ENCODE results near the gene TRMT61B. TPM values are rescaled to one million over a fixed set of nuclear protein-coding genes. Genes with fewer than 3 reads are reported as not detected.

Gene TRMT61B
- 4.5 and 5.2 TPM in 2 replicates for total RNA-seq

DNA sequence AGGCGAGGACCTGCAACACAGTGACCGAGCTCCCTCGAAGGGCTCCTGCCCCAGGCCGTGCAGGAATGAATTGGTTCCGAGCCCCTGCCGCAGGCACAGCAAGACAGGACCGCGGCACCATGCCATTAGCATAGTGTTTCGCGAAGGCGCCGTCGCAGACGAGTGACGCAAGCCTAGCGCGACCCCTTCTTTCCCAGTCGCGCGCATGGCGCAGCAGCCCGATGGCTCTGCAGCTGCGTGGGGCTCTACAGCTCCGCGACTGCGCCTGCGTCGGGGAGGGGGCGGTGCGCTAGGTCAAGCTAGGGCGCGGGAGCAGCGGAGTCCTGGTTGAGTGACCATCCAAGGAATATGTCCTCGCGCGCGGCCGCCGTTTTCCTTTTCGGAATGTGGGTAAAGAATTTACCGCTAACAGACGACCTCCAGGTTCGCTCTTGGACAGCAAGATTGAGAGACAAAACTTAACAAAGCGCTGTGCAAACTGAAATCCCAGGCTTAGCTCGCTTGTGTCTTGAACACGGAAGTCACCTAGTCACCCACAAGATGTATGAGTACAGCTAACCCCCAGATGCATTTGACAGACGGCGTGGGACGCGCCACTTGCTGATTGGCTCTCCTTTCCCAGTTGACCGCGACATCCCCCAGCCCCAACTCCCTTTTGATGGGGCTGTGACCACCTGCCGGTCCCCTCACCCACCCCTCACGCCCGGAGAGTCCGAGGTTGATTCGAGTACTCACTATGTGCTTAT lies at the start of gene TRMT61B:
Gene TRMT61B (minus strand): TSS at position 164 of the 746 bp plus-strand sequence. CDS start 32 bp downstream, at position 132.

DNA sequence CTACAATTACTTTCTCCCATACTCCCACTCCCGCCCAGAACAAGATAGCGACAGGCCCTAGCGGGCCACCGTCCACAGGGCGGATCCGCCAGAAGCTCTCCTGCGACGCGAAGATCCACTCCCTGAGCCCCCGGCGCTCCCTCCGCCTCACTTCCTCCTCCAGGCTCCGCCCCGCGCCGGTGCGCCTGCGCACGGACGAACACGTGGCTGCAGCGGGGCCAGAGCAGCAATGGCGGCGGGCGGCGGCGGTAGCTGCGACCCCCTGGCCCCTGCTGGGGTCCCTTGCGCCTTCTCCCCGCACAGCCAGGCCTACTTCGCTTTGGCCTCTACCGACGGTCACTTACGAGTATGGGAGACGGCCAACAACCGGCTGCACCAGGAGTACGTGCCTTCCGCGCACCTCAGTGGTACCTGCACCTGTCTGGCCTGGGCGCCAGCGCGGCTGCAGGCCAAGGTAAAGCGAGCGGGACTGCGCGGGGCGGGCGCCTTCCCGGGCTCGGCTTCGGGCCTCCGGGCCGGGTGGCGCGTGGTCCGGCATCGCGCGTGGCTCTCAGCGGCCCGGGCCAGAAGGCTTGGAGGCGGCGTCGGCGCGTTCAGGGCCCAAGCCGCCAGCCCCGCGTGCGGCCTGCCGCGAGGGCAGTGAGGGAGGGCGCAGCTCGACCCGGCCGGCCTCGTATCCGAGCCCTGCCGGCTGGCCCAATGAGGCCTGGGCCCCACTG lies 24.5 kb upstream of the TRMT61B start, which contains the start of gene WDR43:
Gene WDR43 (plus strand): TSS at position 198 of the 719 bp plus-strand sequence. CDS start 32 bp downstream, at position 230.

DNA sequence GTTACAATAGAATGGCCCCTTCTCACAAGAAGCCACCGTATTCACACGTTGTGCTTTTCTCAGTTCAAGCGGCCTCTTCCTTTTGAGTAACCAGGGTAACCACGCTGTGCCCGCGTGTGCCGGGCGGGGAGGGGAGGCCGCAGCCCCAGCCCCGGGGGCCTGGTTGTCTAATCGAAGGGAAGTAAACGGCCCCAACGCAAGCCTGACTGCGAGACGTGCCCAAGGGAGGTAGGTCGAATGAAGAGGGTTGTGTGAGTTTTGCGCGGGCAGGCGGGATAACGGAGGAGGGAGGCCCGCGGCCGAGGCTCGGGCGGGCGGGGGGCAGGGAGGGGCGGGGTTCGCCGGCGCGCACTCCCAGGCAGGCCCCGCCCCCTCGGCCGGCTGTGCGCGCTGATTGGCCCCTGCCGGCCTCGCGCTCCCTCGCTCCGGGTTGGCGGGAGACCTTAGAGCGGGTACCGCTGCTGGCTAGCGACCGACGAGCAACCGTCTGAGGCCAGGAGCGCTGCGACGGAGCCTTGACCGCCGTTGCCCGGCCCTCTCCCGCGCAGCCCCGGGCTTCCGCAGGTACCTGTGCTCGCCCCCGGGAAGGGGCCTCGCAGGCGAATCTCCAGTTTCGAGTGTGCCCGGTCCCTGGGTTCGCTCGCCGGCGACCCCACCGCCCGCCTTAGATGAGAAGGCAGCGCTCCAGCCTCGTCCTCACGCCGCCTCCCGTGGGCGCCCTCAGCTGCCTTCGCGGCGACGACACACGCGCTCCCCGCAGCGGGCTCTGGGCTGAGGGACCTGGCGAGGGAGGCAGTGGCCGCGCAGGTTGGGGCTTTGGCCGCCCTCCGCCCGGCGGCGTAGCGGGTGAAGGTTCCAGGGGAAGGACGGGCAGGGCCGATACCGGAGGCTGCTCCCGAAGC lies 59.5 kb downstream of the TRMT61B start, which contains the start of gene SPDYA:
Gene SPDYA (plus strand): TSS at position 451 of the 902 bp plus-strand sequence. CDS start 5,181 bp downstream, outside the sequence.

Other genes starting within 250 kb of the TRMT61B start
- gene PPP1CB, start 118.5 kb downstream of the TRMT61B start, total RNA-seq, result 54.0 and 88.9 TPM in 2 replicates
- 0.36 TPM in 1 of 2 replicates, not detected in the other for gene SPDYA, start 59.5 kb downstream of the TRMT61B start, total RNA-seq
- gene WDR43, start 24.4 kb upstream of the TRMT61B start, total RNA-seq, result 34.0 and 55.8 TPM in 2 replicates
- not detected in 2 replicates for gene TOGARAM2, start 111.0 kb upstream of the TRMT61B start, total RNA-seq
- gene PCARE, start 204.2 kb upstream of the TRMT61B start, total RNA-seq, result not detected in 2 replicates
- gene CLIP4, start 245.1 kb upstream of the TRMT61B start, total RNA-seq, result 28.8 and 34.3 TPM in 2 replicates

Measured in cardiac atrium fibroblast (primary cell).